HG03175 (cell line): ENCODE results near the gene PDIA5.

Source experiments
- ATAC-seq: cut with Tn5 transposase; IDR thresholded peaks from one replicate; pipeline ENCODE4 v1.9.1; 2021; ENCODE audit warnings: mild to moderate bottlenecking, moderate library complexity; ENCODE audit not compliant: unreplicated experiment

Gene PDIA5

GRCh38 chr3:123070510-123070909, 3.7 kb downstream of the PDIA5 start:
- ATAC-seq, result no peak

- no peak for ATAC-seq
Observed at GRCh38 chr3:123071146-123071545, 4.3 kb downstream of the PDIA5 start.

- no peak for ATAC-seq
Observed at GRCh38 chr3:123071581-123071980, 4.8 kb downstream of the PDIA5 start.

- no peak for ATAC-seq
Observed at GRCh38 chr3:123072152-123072551, 5.3 kb downstream of the PDIA5 start.

GRCh38 chr3:123072564-123072963, 5.7 kb downstream of the PDIA5 start:
- no peak for ATAC-seq

- no peak for ATAC-seq
Observed at GRCh38 chr3:123075359-123075758, 8.5 kb downstream of the PDIA5 start.

- ATAC-seq, result no peak
Observed at GRCh38 chr3:123076112-123076495, 9.3 kb downstream of the PDIA5 start.

- no peak for ATAC-seq
Observed at GRCh38 chr3:123076496-123077418, 9.9 kb downstream of the PDIA5 start.

GRCh38 chr3:123078101-123078500, 11.3 kb downstream of the PDIA5 start:
- ATAC-seq, result no peak

- ATAC-seq, result no peak
Observed at GRCh38 chr3:123080864-123081562, 14.2 kb downstream of the PDIA5 start.

- ATAC-seq, result no peak
Observed at GRCh38 chr3:123081718-123082369, 15.0 kb downstream of the PDIA5 start.

- no peak for ATAC-seq
Observed at GRCh38 chr3:123082370-123083065, 15.7 kb downstream of the PDIA5 start.

- no peak for ATAC-seq
Observed at GRCh38 chr3:123083383-123084124, 16.7 kb downstream of the PDIA5 start.

- no peak for ATAC-seq
Observed at GRCh38 chr3:123084192-123084591, 17.4 kb downstream of the PDIA5 start.

- no peak for ATAC-seq
Observed at GRCh38 chr3:123084738-123085237, 18.0 kb downstream of the PDIA5 start.

GRCh38 chr3:123085293-123085931, 18.6 kb downstream of the PDIA5 start:
- ATAC-seq, result no peak

GRCh38 chr3:123085932-123086627, 19.3 kb downstream of the PDIA5 start:
- ATAC-seq, result no peak

GRCh38 chr3:123088387-123088786, 21.6 kb downstream of the PDIA5 start:
- no peak for ATAC-seq
